Psoas muscle (tissue), 8 donors: Measurements from ENCODE around the gene UNC45A. TPM values are rescaled to one million over a fixed set of nuclear protein-coding genes. Genes with fewer than 3 reads are reported as not detected.

Source experiments
- ATAC-seq, 4 donors: fragments of 200-7000 bp; cut with Tn5 transposase; one replicate each; pipeline ENCODE4 v1.9.1; 2020; ENCODE audit warnings: moderate library complexity in 3 of 4, mild to moderate bottlenecking in 2 of 4
- DNase-seq, 2 donors: peaks; one replicate each; pipeline ENCODE4 v3.0.0-alpha.2; 2020
- H3K27ac ChIP-seq: fragments of 200-600 bp; one replicate; pipeline ENCODE4 v1.8.0; 2022
- H3K27me3 ChIP-seq, 3 donors: fragments of 200-600 bp in 1 of 3; one replicate each; pipeline versions ENCODE4 v1.6.1 to v1.8.0; 2013 to 2022; ENCODE audit warnings: low read length in 2 of 3, mild to moderate bottlenecking in 2 of 3, moderate library complexity in 1 of 3; ENCODE audit not compliant: insufficient read depth in 3 of 3
- H3K36me3 ChIP-seq, 2 donors: fragments of 200-600 bp in 1 of 2; one replicate each; pipeline versions ENCODE4 v1.6.1 to v1.8.0; 2013 to 2022; ENCODE audit warnings: low read depth in 1 of 2, mild to moderate bottlenecking in 1 of 2, moderate library complexity in 1 of 2; ENCODE audit not compliant: insufficient read depth in 1 of 2
- H3K4me1 ChIP-seq: fragments of 200-600 bp; one replicate; pipeline ENCODE4 v1.8.0; 2022
- H3K4me3 ChIP-seq: fragments of 200-600 bp; one replicate; pipeline ENCODE4 v1.8.0; 2022; ENCODE audit warnings: mild to moderate bottlenecking
- H3K9me3 ChIP-seq: fragments of 200-600 bp; one replicate; pipeline ENCODE4 v1.8.0; 2022
- CTCF ChIP-seq: fragments of 200-600 bp; IDR thresholded peaks from one replicate; pipeline ENCODE4 v1.8.0; 2022; ENCODE audit warnings: antibody characterized with exemption
- WGBS, 3 donors: extraction: QIAGEN DNeasy Blood & Tissue Kit; methylation state at CpG; one replicate each; pipeline versions ENCODE4 v1.1.6 to v1.1.7; 2013; 5-methylcytosine and 5-hydroxymethylcytosine counted together
- intact Hi-C, 2 donors: fragments of 100-400 bp; cut with DNase I; formaldehyde crosslinking; loops; one replicate each; pipeline versions ENCODE4 v1.11.0 to v1.14.2; 2022
- polyA plus RNA-seq, 3 donors: library from polyadenylated mRNA; stranded (reverse); fragments of 200-250 nt; gene quantifications; one replicate each; pipeline ENCODE4 v1.2.3, GENCODE V29; 2013
- total RNA-seq, 4 donors: library from RNA; stranded (reverse); fragmentation: NEBNext Ultra II Directional in 2 of 4; extraction: Animal tissue kit (Norgen Biotek cat#: 25700) in 2 of 4; gene quantifications; one replicate each; pipeline versions ENCODE4 v1.2.1 to v1.2.4, GENCODE V29; 2021 to 2023
- donor health status: healthy with polysubstance abuse.
- donor health status: DM: no; HTN: no; CAD: no; lungs with moderate emphysema.
- donor health status: Bipolar disorder and iron deficiency.
- donor health status: healthy.
- donor health status: DM: yes; HTN: yes; CAD: no.
- donor health status: DM: no; HTN: no; CAD: no.
- donor health status: DM: no; HTN: no; CAD: no.
- donor health status: DM: yes; HTN: yes; CAD: no.

The UNC45A gene
- total and polyA plus RNA-seq, 7 donors = 9.2 to 17.5 (median 12.0) TPM

DNA sequence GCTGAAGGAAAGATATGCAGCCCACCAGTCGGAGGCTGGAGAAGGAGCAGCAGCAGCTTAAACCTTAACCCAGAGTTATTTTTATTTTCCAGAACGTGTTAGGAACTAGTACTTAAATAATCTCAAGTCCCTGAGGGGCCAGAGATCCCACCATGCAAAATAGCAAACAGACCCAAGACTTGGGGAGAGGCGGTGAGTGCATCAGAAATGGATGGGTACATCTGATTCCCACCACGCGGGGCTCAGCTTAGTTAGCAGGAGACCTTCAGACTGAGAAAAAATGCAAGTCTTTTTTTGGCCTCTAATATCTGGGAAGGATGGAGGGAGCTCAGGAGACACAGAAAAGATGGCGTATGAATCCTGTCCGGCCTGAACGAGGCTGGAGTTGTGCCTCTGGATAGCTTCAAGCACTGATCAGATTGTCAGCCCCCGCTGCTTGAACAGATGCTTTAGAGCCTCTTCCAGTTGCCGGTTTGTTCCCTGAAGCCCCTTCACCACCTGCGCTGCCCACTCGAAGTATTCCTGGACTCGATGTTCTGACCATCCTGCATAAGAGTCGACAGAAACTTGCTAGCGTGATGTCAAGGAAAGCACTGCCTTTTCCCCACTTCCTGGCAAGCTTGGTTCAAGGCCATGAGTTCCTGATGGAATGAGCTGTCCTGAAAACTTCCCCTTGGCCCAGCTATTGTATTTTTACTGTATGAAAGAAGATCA, 4.1 kb upstream of the UNC45A start:
- intact Hi-C loops = no loop called here
- TF ChIP-seq CTCF = no peak
- H3K9me3 ChIP-seq = no peaks in the 10 kb centered on the region
- peaks cover 36% of the 10 kb centered on the region for H3K4me1 ChIP-seq
- ATAC-seq = no peak
- no peaks in the 10 kb centered on the region for H3K36me3 ChIP-seq
- H3K27ac ChIP-seq = peak overlapping the region; percentile 95
- peak in 1 of 2 donors; percentile 28 for DNase-seq
- H3K27me3 ChIP-seq = no peaks in the 10 kb centered on the region
- WGBS, 3 donors = 62 to 65% (median 64%) methylated on average over 15 of the region's 15 CpGs
- H3K4me3 ChIP-seq = peak overlapping the region; percentile 95

GRCh38 chr15:90931575-90931827, 3.6 kb upstream of the UNC45A start:
- Histone ChIP-seq H3K4me1 (peaks cover 40% of the 10 kb centered on the region), H3K27me3 (no peaks in the 10 kb centered on the region), H3K4me3 (peak overlapping the region; percentile 95), H3K27ac (peak overlapping the region; percentile 95), H3K9me3 (no peaks in the 10 kb centered on the region), H3K36me3 (peaks cover 0 to 2% of the 10 kb centered on the region in 2 donors)
- WGBS, 3 donors = 33 to 49% (median 44%) methylated on average over 6 of the region's 6 CpGs
- DNase-seq = no peak
- ATAC-seq = no peak
- intact Hi-C loops = no loop called here
- no peak for TF ChIP-seq CTCF

GRCh38 chr15:90931828-90932659, 3.0 kb upstream of the UNC45A start, which contains the start of gene HDDC3:
TSS of gene HDDC3 (minus strand) at chr15:90932549. CDS start at chr15:90932540, 9 bp downstream.
- no peaks in the 10 kb centered on the region for H3K27me3 ChIP-seq
- peak; percentile 94 for TF ChIP-seq CTCF
- H3K9me3 ChIP-seq = no peaks in the 10 kb centered on the region
- peak; percentile 95 for DNase-seq
- intact Hi-C loops = loop anchor here (1.0 to 2.0 kb wide), 3 partner anchors 29 to 283 kb away; partner anchors contain the start of gene MAN2A2 (in 1 of the 2)
- peak; percentile 65 to 72 (median 70) for ATAC-seq
- peak within 1 kb of the TSS; percentile 95 for H3K4me3 ChIP-seq
- peaks cover 0 to 7% of the 10 kb centered on the region in 2 donors for H3K36me3 ChIP-seq
- peaks cover 40% of the 10 kb centered on the region for H3K4me1 ChIP-seq
- 1 to 2% (median 2%) methylated on average over 52 of the region's 52 CpGs for WGBS, 3 donors
- H3K27ac ChIP-seq = peak within 1 kb of the TSS; percentile 95

DNA sequence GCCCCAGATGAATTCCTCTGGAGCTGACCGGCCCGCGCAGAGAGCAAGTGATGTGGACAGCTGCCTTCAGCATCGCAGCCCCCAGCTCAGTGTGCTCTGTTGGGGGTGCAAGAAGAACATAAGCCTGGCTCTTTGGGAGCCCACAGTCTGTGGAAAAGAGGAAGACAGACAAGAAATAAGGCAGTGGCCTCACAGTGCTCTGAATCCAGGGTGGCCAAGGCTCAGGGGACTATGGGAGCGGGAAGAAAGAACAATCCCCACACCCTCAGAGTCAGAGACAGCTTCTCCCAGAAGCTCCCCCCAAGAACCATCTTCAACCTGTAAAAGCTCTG, 2.5 kb upstream of the UNC45A start:
- peak overlapping the region; percentile 95 for H3K4me3 ChIP-seq
- intact Hi-C loops = loop anchor here (1.0 to 2.0 kb wide), 3 partner anchors 30 to 284 kb away; partner anchors contain the start of gene MAN2A2 (in 1 of the 2)
- DNase-seq = no peak
- TF ChIP-seq CTCF = no peak
- 15 to 18% (median 17%) methylated on average over 5 of the region's 5 CpGs for WGBS, 3 donors
- H3K27ac ChIP-seq = peak overlapping the region; percentile 95
- H3K9me3 ChIP-seq = no peaks in the 10 kb centered on the region
- peaks cover 0 to 13% of the 10 kb centered on the region in 2 donors for H3K36me3 ChIP-seq
- peaks cover 40% of the 10 kb centered on the region for H3K4me1 ChIP-seq
- no peaks in the 10 kb centered on the region for H3K27me3 ChIP-seq
- no peak for ATAC-seq
